A549 (cell line): Measurements from ENCODE around the gene MAGI1. TPM values are rescaled to one million over a fixed set of nuclear protein-coding genes. Genes with fewer than 3 reads are reported as not detected.
A peak's percentile ranks its signal among the peaks of the same experiment; 100 is the strongest.

Source experiments
- ATAC-seq, 2 experiments: fragments of 200-7000 bp in 1 of 2; fragments of >200 bp in 1 of 2; cut with Nextera tagmentation in 1 of 2; cut with Tn5 transposase in 1 of 2; 3 replicates each; pipeline versions ENCODE4 v1.8.0 to v1.9.1; 2018 to 2020; ENCODE audit warnings: mild to moderate bottlenecking in 1 of 2, moderate library complexity in 1 of 2
- CTCF ChIA-PET: fragments of 300-600 bp; sonication (Branson Sonifier 250); formaldehyde crosslinking; extraction: SDS; loops from one replicate; lab custom pipeline; 2021; ENCODE audit warnings: antibody characterized with exemption, inconsistent platforms; lab: Yijun Ruan, JAX
- POLR2A ChIA-PET: fragments of 350-600 bp; formaldehyde crosslinking; extraction: SDS; loops from one replicate; lab custom pipeline; 2021; ENCODE audit warnings: antibody characterized with exemption, inconsistent platforms; lab: Yijun Ruan, JAX
- DNase-seq, 2 experiments: peaks; one replicate each; pipeline versions ENCODE4 v3.0.0 to v3.0.0-alpha.2; 2011 to 2016; ENCODE audit warnings: low read depth in 1 of 2, low spot score in 1 of 2
- FAIRE-seq: peaks from 2 replicates; lab custom pipeline; 2011; peaks lifted over from hg19 to GRCh38; lab: Jason Lieb, UNC
- H3K27ac ChIP-seq, 2 experiments: fragments of >200 bp; sonication (Bioruptor Twin); formaldehyde crosslinking; 3 replicates each; pipeline ENCODE4 v1.5.1; 2016 to 2017
- H3K4me1 ChIP-seq: fragments of >200 bp; sonication (Bioruptor Twin); formaldehyde crosslinking; 3 replicates; pipeline ENCODE4 v1.6.1; 2016
- H3K4me2 ChIP-seq: fragments of >200 bp; sonication (Bioruptor Twin); formaldehyde crosslinking; 3 replicates; pipeline ENCODE4 v1.6.1; 2016
- H3K4me3 ChIP-seq: fragments of >200 bp; sonication (Bioruptor Twin); formaldehyde crosslinking; 3 replicates; pipeline ENCODE4 v1.5.1; 2016
- H3K9me3 ChIP-seq: fragments of >200 bp; sonication (Bioruptor Twin); formaldehyde crosslinking; 3 replicates; pipeline ENCODE4 v1.6.1; 2016
- CBX2 ChIP-seq: fragments of 200-600 bp; sonication (generic); IDR thresholded peaks from 2 replicates; pipeline ENCODE4 v1.6.1; 2016; ENCODE audit warnings: low read depth, mild to moderate bottlenecking, borderline replicate concordance
- CTCF ChIP-seq: fragments of >200 bp; sonication (Bioruptor Twin); formaldehyde crosslinking; IDR thresholded peaks from 3 replicates; pipeline ENCODE4 v1.5.1; 2016
- EP300 ChIP-seq, 2 experiments: fragments of >200 bp; sonication (Bioruptor Twin); formaldehyde crosslinking; IDR thresholded peaks; 2 replicates in 1 of 2; 3 replicates in 1 of 2; pipeline ENCODE4 v1.6.1; 2016 to 2017
- FOSB ChIP-seq: fragments of 250-450 bp; sonication (Bioruptor Pico); IDR thresholded peaks from 2 replicates; pipeline ENCODE4 v1.5.0; 2020; ENCODE audit warnings: mild to moderate bottlenecking, moderate library complexity
- FOSL2 ChIP-seq, 2 experiments: fragments of 450-650 bp in 1 of 2; fragments of >200 bp in 1 of 2; sonication (Bioruptor Twin) in 1 of 2; formaldehyde crosslinking; IDR thresholded peaks; 2 replicates each; pipeline versions ENCODE4 v1.5.0 to v1.6.1; 2016 to 2020; ENCODE audit warnings: mild to moderate bottlenecking in 1 of 2, moderate library complexity in 1 of 2
- FOXS1 ChIP-seq: fragments of 250-450 bp; sonication (Bioruptor Pico); IDR thresholded peaks from 2 replicates; pipeline ENCODE4 v1.5.0; 2020; ENCODE audit warnings: mild to moderate bottlenecking, moderate library complexity
- HOXA7 ChIP-seq: fragments of 250-450 bp; sonication (Bioruptor Pico); IDR thresholded peaks from 2 replicates; pipeline ENCODE4 v1.5.0; 2020; ENCODE audit warnings: mild to moderate bottlenecking, moderate library complexity
- HOXB5 ChIP-seq: fragments of 250-450 bp; sonication (Bioruptor Pico); IDR thresholded peaks from 2 replicates; pipeline ENCODE4 v1.5.0; 2020; ENCODE audit warnings: mild to moderate bottlenecking, moderate library complexity
- MAZ ChIP-seq: fragments of 150-350 bp; IDR thresholded peaks from 2 replicates; pipeline ENCODE4 v1.6.1; 2014; ENCODE audit warnings: antibody characterized with exemption, low read depth, low read length, borderline replicate concordance
- NPAS2 ChIP-seq: fragments of 250-450 bp; sonication (Bioruptor Pico); IDR thresholded peaks from 2 replicates; pipeline ENCODE4 v1.8.0; 2022; ENCODE audit warnings: mild to moderate bottlenecking, moderate library complexity, borderline replicate concordance
- RAD21 ChIP-seq, 2 experiments: fragments of >200 bp in 1 of 2; sonication (Bioruptor Twin) in 1 of 2; formaldehyde crosslinking in 1 of 2; IDR thresholded peaks in 1 of 2; conservative IDR thresholded peaks in 1 of 2; 2 replicates in 1 of 2; 3 replicates in 1 of 2; pipeline ENCODE4 v1.6.1; 2012 to 2018; ENCODE audit warnings: inconsistent platforms in 1 of 2
- RARB ChIP-seq: fragments of 250-450 bp; sonication (Bioruptor Pico); IDR thresholded peaks from 2 replicates; pipeline ENCODE4 v1.8.0; 2021; ENCODE audit warnings: mild to moderate bottlenecking, moderate library complexity
- RCOR1 ChIP-seq: fragments of 150-350 bp; IDR thresholded peaks from 2 replicates; pipeline ENCODE4 v1.6.1; 2014; ENCODE audit warnings: antibody characterized with exemption, low read length, low read depth
- REST ChIP-seq: fragments of 200-600 bp; sonication (generic); IDR thresholded peaks from 2 replicates; pipeline ENCODE4 v1.6.1; 2016; ENCODE audit warnings: antibody characterized with exemption, mild to moderate bottlenecking, moderate library complexity
- RNF2 ChIP-seq: fragments of 200-600 bp; sonication (generic); IDR thresholded peaks from 2 replicates; pipeline ENCODE4 v1.6.1; 2016; ENCODE audit warnings: low read depth, mild to moderate bottlenecking, antibody characterized with exemption, moderate library complexity, borderline replicate concordance
- TFCP2L1 ChIP-seq: fragments of 250-450 bp; sonication (Bioruptor Pico); IDR thresholded peaks from 2 replicates; pipeline ENCODE4 v1.5.0; 2021; ENCODE audit warnings: mild to moderate bottlenecking
- ZFP36 ChIP-seq: fragments of 450-650 bp; IDR thresholded peaks from 2 replicates; pipeline ENCODE4 v1.6.1; 2014; ENCODE audit warnings: borderline replicate concordance; ENCODE audit not compliant: partially characterized antibody
- ZSCAN20 ChIP-seq: fragments of 250-450 bp; sonication (Bioruptor Pico); IDR thresholded peaks from 2 replicates; pipeline ENCODE4 v1.8.0; 2022; ENCODE audit warnings: mild to moderate bottlenecking, moderate library complexity
- WGBS: methylation state at CpG from one replicate; pipeline ENCODE4 v1.1.6; 2017; ENCODE audit errors: missing lambda C conversion rate; 5-methylcytosine and 5-hydroxymethylcytosine counted together
- polyA plus RNA-seq, 4 experiments: library from polyadenylated mRNA; depleted of rRNA in 3 of 4; stranded (reverse); fragments of >200 nt; fragmentation: RNase III in 1 of 4; extraction: RNeasy Plus Mini Kit Qiagen cat#74134 plus additional on column Dnase treatment in 1 of 4; gene quantifications; 2 replicates in 3 of 4; 3 replicates in 1 of 4; pipeline ENCODE4 v1.2.3, GENCODE V29; 2011 to 2017

Gene MAGI1
- polyA plus RNA-seq, 2 of the 4 experiments (the other 2 are of a cell fraction) = 4.7 to 6.6 TPM

GRCh38 chr3:66037986-66038369 lies 740 bp downstream of the MAGI1 start (continued):
- TF ChIP-seq EP300 (IDR thresholded peaks at IDR 0.05) (no peak), FOSL2 (IDR thresholded peaks at IDR 0.05) (no peak), FOSL2 (CRISPR knock-in tag; IDR thresholded peaks at IDR 0.05) (no peak), RCOR1 (no peak), MAZ (no peak)

- ChIA-PET POLR2A (no interaction called here), CTCF (interaction anchor here (0.6 to 1.7 kb wide), 8 partner anchors 10 to 156 kb away, joined by 3 to 11 read pairs (median 3); no protein-coding TSS in a partner anchor)
- Histone ChIP-seq H3K4me3 (peak overlapping the region; percentile 92), H3K27ac (peak overlapping the region; percentile 93 to 95), H3K4me2 (peak overlapping the region; percentile 96), H3K4me1 (peaks cover 14% of the 10 kb centered on the region; the same call in 2 of the 3 replicates), H3K9me3 (no peaks in the 10 kb centered on the region)
- ATAC-seq (peak; percentile 27 to 45; a peak in 3 of 6 replicates), DNase-seq (peak; percentile 26 to 62), FAIRE-seq (no peak)
- WGBS = 0% methylated on average over 2 of the region's 33 CpGs
- no peak for TF ChIP-seq HOXB5
- TF ChIP-seq RAD21 (conservative IDR thresholded peaks at IDR 0.05 in 1 of 2, IDR thresholded peaks at IDR 0.05 in 1 of 2) = peak in 1 of 2 experiments; percentile 5; a peak in 1 of 5 replicates
- TF ChIP-seq TFCP2L1 (CRISPR knock-in tag) = no peak
- TF ChIP-seq FOSB = no peak
- no peak for TF ChIP-seq HOXA7 (CRISPR knock-in tag)
Measured at GRCh38 chr3:66037330-66037985, 1.3 kb downstream of the MAGI1 start.

- Histone ChIP-seq H3K4me2 (peak overlapping the region; percentile 96), H3K4me3 (peak overlapping the region; percentile 92; the same call in 2 of the 3 replicates), H3K4me1 (peaks cover 14% of the 10 kb centered on the region; the same call in 2 of the 3 replicates), H3K27ac (peak overlapping the region in 1 of 2 experiments; percentile 95; a peak in 2 of 6 replicates), H3K9me3 (no peaks in the 10 kb centered on the region)
- CTCF ChIA-PET = interaction anchor here (0.6 to 1.7 kb wide), 7 partner anchors 9 to 156 kb away, joined by 3 to 11 read pairs (median 3); no protein-coding TSS in a partner anchor
- DNase-seq (no peak), ATAC-seq (no peak), FAIRE-seq (no peak)
- TF ChIP-seq CBX2 (no peak), REST (peak; percentile 60; the same call in 1 of the 2 replicates)
- POLR2A ChIA-PET = no interaction called here
- WGBS = 97% methylated on average over 9 of the region's 9 CpGs
Measured at GRCh38 chr3:66036586-66037148, 2.1 kb downstream of the MAGI1 start.

GRCh38 chr3:66035763-66036477 lies 2.8 kb downstream of the MAGI1 start:
- CTCF ChIA-PET = interaction anchor here (0.6 to 1.1 kb wide), 2 partner anchors 26 to 80 kb away, joined by 3 to 4 read pairs; no protein-coding TSS in a partner anchor
- DNase-seq (no peak), ATAC-seq (no peak), FAIRE-seq (no peak)
- POLR2A ChIA-PET = no interaction called here
- H3K4me3 ChIP-seq = no peak overlapping the region
- H3K27ac ChIP-seq = no peak overlapping the region
- no peaks in the 10 kb centered on the region for H3K9me3 ChIP-seq
- H3K4me1 ChIP-seq = peaks cover 14% of the 10 kb centered on the region; the same call in 2 of the 3 replicates
- 91% methylated on average over 5 of the region's 5 CpGs for WGBS
- H3K4me2 ChIP-seq = peak overlapping the region; percentile 96; the same call in 2 of the 3 replicates
- TF ChIP-seq REST (no peak), ZFP36 (no peak), RARB (no peak), CTCF (no peak), NPAS2 (no peak), ZSCAN20 (CRISPR knock-in tag) (no peak), FOXS1 (CRISPR knock-in tag) (no peak), RNF2 (no peak)
